ENCODE results near the gene ACOT7. TPM values are rescaled to one million over a fixed set of nuclear protein-coding genes. Genes with fewer than 3 reads are reported as not detected.

Gene ACOT7
- total RNA-seq, 1 experiment from 2014 or later, result 177 TPM

DNA sequence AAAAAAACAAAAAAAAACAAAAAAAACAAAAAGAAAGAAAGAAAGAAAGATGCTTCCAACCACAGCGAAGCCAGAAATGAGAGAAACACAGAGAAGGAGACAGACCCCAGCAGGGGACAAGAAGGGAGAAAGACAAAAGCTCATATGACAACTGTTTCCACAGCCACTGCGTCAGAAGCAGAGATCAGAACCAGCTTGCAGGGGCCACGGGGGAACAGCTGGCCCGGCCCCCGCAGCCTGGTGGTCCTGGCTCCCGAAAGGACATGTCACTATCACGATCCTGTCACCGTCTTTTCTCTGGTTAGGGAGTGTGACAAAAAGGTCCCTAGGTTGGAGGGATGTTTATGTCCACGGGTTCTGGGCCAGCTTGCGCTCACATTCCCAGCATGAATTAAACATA lies 60.7 kb downstream of the ACOT7 start:
- in situ Hi-C loops (cut with HindIII; ENCODE audit: low pct_unique_long_range_greater_than_20kb, low sequenced_read_pairs), result no loop called here
- DNase-seq (ENCODE audit: low read depth), result no peak

DNA sequence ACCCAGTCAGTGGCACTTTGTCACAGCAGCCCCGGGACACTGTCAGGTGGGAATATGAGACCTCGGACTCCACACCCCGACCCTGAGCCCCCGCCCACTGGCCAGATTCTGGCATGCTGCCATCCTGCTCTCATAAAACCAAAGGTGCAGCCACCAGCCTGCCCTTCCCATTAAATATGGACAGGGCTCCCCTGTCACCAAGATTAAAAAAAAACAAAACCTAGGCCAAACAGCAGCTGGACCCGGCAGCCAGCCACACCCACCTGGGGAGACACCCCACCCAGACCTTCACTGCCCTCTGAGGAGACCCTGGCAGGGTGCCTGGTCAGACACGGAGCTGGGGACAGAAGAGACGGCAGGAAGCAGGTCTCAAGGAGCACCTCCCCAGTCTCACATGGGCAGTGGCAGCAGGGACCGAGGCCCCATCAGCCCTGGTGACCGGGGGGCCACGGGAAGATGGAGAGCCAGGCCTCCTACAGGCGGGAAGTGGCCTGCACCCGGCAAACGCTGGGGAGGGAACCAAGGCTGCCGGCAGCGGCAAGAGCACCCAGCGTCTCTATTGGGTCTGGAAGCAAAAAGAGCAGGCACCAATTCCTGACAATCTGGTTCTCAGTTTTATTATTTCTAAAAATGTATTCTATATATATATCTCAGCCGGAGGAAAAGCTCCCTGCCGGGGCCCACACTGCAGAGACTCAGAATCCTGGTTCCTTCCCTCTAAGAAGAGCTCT lies 61.9 kb downstream of the ACOT7 start:
- in situ Hi-C loops (cut with HindIII; ENCODE audit: low pct_unique_long_range_greater_than_20kb, low sequenced_read_pairs), result no loop called here

DNA sequence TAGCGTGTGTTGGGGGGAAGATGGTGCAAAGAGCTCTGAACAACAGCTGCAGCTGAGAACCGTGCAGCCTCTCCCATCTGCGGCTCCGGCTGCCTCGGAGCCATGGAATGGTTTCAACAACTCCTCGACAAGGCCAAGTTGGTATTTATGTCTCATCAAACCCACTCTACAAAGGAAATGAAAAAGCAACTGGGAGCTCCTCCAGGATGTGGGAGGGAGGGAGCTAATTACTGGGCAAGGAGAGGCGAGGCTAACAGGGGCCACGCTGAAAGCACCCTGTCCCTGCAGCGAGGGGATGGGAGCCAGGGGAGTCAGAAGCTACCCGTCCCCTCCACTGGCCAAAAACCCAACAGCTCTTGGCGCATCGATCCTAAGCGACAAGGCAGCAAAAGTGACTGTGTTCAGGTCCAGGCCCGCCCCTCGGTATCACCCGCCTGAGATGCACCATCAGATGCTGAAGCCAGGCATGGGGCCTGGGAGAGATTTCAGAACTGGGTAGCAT lies 63.1 kb downstream of the ACOT7 start:
- in situ Hi-C loops (cut with HindIII; ENCODE audit: low pct_unique_long_range_greater_than_20kb, low sequenced_read_pairs), result no loop called here
- DNase-seq (ENCODE audit: low read depth), result no peak

More for the DNA sequence above, 61.9 kb downstream of the ACOT7 start:
- DNase-seq (ENCODE audit: low read depth), result no peak

GRCh38 chr1:6329851-6330250 lies 63.7 kb downstream of the ACOT7 start:
- no peak for DNase-seq (ENCODE audit: low read depth)
- in situ Hi-C loops (cut with HindIII; ENCODE audit: low pct_unique_long_range_greater_than_20kb, low sequenced_read_pairs), result no loop called here

- in situ Hi-C loops (cut with HindIII; ENCODE audit: low pct_unique_long_range_greater_than_20kb, low sequenced_read_pairs), result no loop called here
- DNase-seq (ENCODE audit: low read depth), result no peak
Observed at GRCh38 chr1:6329396-6329795, 64.2 kb downstream of the ACOT7 start.

- in situ Hi-C loops (cut with HindIII; ENCODE audit: low pct_unique_long_range_greater_than_20kb, low sequenced_read_pairs), result no loop called here
Observed at GRCh38 chr1:6328696-6329095, 64.9 kb downstream of the ACOT7 start.

GRCh38 chr1:6328091-6328490 lies 65.5 kb downstream of the ACOT7 start:
- in situ Hi-C loops (cut with HindIII; ENCODE audit: low pct_unique_long_range_greater_than_20kb, low sequenced_read_pairs), result no loop called here
- DNase-seq (ENCODE audit: low read depth), result no peak

More at GRCh38 chr1:6328696-6329095, 64.9 kb downstream of the ACOT7 start:
- no peak for DNase-seq (ENCODE audit: low read depth)

GRCh38 chr1:6325482-6325881 lies 68.1 kb downstream of the ACOT7 start:
- in situ Hi-C loops (cut with HindIII; ENCODE audit: low pct_unique_long_range_greater_than_20kb, low sequenced_read_pairs), result no loop called here
- no peak for DNase-seq (ENCODE audit: low read depth)

- no peak for DNase-seq (ENCODE audit: low read depth)
- in situ Hi-C loops (cut with HindIII; ENCODE audit: low pct_unique_long_range_greater_than_20kb, low sequenced_read_pairs), result no loop called here
Observed at GRCh38 chr1:6322161-6322560, 71.4 kb downstream of the ACOT7 start.

GRCh38 chr1:6321205-6321604 lies 72.4 kb downstream of the ACOT7 start:
- in situ Hi-C loops (cut with HindIII; ENCODE audit: low pct_unique_long_range_greater_than_20kb, low sequenced_read_pairs), result no loop called here
- no peak for DNase-seq (ENCODE audit: low read depth)

DNA sequence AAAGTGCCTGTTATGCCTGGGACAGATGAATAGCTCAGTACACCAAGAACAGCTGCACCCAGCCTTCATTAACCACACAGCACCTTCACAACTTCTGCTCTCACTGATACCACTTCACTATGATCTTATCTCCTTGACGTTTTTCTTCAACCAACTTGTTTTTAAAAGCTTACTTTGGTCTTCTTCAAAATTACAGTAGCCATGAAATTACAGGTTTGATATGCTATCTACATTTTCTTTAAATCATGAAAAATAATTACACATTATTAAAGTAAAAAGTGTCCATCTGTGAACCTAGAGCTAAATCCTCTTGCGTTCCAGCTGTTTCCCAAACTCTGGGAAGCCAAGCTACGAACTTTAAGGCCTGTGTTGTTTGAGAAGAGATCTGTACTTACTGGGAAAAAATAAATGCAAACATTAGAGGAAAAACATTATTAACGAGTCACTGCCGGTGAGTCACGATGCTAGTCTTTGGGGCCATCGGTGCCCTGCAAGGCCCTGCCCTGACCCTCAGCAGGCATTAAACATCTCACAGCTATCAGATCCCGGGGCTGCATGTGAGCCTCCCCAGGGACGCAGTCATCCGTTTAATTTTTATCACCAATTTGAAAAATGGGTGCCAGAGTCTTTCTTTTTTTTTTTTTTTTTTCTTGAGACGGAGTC lies 76.3 kb downstream of the ACOT7 start:
- in situ Hi-C loops (cut with HindIII; ENCODE audit: low pct_unique_long_range_greater_than_20kb, low sequenced_read_pairs), result no loop called here
- DNase-seq (ENCODE audit: low read depth), result peak; percentile 52

GRCh38 chr1:6316240-6317097 lies 77.1 kb downstream of the ACOT7 start:
- DNase-seq (ENCODE audit: low read depth), result no peak
- in situ Hi-C loops (cut with HindIII; ENCODE audit: low pct_unique_long_range_greater_than_20kb, low sequenced_read_pairs), result no loop called here

GRCh38 chr1:6314503-6314902 lies 79.1 kb downstream of the ACOT7 start:
- DNase-seq (ENCODE audit: low read depth), result no peak
- in situ Hi-C loops (cut with HindIII; ENCODE audit: low pct_unique_long_range_greater_than_20kb, low sequenced_read_pairs), result no loop called here

DNA sequence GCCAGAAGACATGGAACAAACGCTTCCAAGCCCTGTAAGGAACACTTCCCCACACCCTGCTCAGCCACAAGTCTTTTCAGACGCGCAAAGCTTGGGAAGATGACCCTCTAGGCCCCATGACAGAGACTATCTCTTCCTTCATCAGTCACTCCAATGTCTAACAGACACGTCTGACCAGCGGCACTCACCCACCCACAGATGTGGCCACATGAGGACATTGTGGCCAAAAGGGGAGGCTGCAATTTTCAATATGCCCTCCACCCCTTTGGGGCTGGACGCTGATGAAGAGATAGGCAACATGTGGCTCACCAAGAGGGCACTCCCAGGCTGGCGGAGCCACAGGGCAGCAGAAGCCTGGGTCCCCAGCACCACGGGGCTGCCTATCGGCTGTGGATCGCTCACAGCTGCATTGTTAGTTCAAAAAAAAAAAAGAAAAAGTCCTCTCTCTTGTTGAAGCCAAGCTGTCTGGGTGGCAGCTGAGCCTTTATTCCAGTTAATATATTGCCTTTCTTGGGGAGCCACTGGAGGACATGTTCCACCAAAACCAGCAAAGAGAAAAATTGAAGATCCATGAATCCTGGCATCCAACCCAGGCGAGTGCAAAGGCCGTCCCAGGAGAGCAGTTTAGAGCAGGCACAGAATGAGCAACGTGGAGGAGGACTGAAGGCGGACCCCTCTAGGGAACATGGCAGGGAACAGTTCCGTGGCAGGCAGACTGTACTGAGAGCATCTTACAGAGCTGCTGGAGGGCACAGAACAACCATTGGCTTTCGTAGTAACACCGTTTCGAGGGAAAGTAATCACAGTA lies 80.0 kb downstream of the ACOT7 start:
- in situ Hi-C loops (cut with HindIII; ENCODE audit: low pct_unique_long_range_greater_than_20kb, low sequenced_read_pairs), result no loop called here
- no peak for DNase-seq (ENCODE audit: low read depth)

GRCh38 chr1:6310116-6310848 lies 83.3 kb downstream of the ACOT7 start:
- in situ Hi-C loops (cut with HindIII; ENCODE audit: low pct_unique_long_range_greater_than_20kb, low sequenced_read_pairs), result no loop called here

DNA sequence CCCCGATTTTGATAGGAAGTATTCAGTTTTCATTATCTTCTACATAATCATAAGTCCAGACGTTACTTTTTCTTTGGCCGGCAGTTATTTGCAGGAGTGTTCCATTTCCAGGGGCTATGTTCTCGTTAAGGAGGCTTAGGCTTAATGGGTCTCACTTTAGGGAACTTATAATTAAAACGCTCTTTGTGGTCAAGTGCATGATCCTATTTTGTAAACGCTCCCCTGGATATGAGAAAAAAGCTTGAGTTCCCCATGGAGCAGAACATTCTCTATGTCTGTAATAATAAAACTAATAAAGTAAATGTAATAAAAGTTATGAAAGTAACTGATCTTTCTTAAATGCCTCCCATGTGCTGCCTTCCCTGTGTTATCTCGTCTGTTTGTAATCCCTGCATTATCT lies 84.0 kb downstream of the ACOT7 start:
- in situ Hi-C loops (cut with HindIII; ENCODE audit: low pct_unique_long_range_greater_than_20kb, low sequenced_read_pairs), result no loop called here
- no peak for DNase-seq (ENCODE audit: low read depth)

More at GRCh38 chr1:6310116-6310848, 83.3 kb downstream of the ACOT7 start:
- DNase-seq (ENCODE audit: low read depth), result no peak

- no peak for DNase-seq (ENCODE audit: low read depth)
- in situ Hi-C loops (cut with HindIII; ENCODE audit: low pct_unique_long_range_greater_than_20kb, low sequenced_read_pairs), result no loop called here
Observed at GRCh38 chr1:6308449-6308848, 85.1 kb downstream of the ACOT7 start.

Data from Caki2 (cell line).